Measurements from ENCODE around the gene FRS2. TPM values are rescaled to one million over a fixed set of nuclear protein-coding genes. Genes with fewer than 3 reads are reported as not detected.
A peak's percentile ranks its signal among the peaks of the same experiment; 100 is the strongest.
"Not testable (repeated sequence)": the region's sequence is repeated elsewhere in the genome, so short reads cannot be mapped to it uniquely, and the experiment has no call there.

Gene FRS2
- total RNA-seq, 1 donor from 2014 or later, result 18.0 TPM

DNA sequence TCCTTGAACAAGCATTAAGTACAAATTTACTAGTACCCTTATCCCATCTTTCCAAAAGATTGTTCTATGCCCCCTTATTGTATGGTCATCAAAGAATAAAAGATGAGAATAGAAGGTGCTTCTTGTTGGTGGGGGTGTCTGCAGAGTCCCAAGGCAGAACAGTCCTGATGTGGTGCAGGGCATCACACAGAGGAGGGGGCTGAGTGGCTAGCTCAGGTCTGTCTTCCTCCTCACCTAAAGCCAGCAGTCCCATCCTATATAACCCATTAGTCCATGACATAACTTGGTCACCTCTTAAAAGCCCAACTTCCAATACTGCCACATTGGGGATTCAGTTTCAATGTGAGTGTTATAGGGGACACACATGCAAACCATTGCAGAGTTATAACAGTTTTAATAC lies 130.6 kb downstream of the FRS2 start:
- intact Hi-C loops (cut with DNase I), result no loop called here
- ATAC-seq (ENCODE audit: poor library complexity) (no peak), DNase-seq (no peak)

DNA sequence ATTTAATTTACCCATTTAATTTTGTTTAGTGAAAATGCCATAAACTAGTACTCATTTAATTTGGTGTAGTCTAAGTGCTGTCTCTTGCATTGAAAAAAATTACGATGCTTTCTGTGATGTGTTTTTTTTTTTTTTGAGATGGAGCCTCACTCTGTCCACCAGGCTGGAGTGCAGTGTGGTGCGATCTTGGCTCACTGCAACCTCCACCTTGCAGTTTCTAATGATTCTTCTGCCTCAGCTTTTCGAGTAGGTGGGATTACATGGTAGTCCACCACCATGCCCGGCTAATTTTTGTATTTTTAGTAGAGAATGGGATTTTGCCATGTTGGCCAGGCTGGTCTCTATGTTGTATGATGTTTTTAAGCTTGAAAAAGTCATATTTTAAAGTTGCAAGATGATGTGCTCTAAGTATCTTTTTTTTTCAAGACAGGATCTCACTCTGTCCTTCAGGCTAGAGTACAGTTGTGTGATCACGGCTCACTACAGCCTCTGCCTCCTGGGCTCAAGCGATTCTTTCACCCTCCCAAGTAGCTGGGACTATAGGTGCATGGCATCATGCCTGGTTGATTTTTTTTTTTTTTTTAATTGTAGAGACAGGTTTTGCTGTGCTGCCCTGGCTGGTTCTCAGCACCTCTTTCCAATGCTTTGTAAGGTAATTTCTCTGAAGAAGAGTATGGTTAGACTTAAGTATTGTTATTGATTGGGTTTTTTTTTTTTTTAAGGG lies 131.9 kb downstream of the FRS2 start:
- ATAC-seq (ENCODE audit: poor library complexity), result no peak
- intact Hi-C loops (cut with DNase I), result no loop called here
- no peak for DNase-seq

DNA sequence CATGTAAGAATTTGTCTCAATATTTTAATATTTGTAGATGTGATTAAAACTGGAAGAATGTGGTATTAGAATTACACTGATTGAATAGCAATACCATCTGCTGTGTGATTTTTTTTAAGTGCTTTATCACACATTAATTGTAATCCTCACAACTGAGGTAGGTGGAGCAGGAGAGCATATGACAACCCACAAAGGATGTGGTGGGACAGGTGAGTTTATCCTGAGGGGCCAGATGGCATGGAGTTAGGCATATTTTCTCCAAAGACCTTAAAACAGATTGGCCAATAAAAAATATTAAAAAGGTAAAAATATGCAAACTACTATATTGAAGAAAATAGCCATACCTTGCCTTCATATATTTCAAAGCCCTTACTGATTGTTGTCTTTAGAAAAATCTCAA lies 132.8 kb downstream of the FRS2 start:
- intact Hi-C loops (cut with DNase I), result no loop called here
- DNase-seq (no peak), ATAC-seq (ENCODE audit: poor library complexity) (no peak)

- DNase-seq; ATAC-seq (ENCODE audit: poor library complexity); intact Hi-C loops (cut with DNase I): not testable (repeated sequence)
Observed at GRCh38 chr12:69603556-69603955, 133.4 kb downstream of the FRS2 start.

DNA sequence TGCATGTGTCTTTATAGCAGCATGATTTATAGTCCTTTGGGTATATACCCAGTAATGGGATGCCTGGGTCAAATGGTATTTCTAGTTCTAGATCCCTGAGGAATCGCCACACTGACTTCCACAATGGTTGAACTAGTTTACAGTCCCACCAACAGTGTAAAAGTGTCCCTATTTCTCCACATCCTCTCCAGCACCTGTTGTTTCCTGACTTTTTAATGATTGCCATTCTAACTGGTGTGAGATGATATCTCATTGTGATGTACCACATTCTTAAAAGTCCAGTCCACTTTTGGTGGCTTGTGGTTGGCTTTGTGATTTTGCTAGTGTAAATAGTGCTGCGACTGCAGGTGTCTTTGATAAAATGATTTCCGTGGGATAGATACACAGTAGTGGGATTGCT lies 134.1 kb downstream of the FRS2 start:
- intact Hi-C loops (cut with DNase I), result not testable (repeated sequence)

DNA sequence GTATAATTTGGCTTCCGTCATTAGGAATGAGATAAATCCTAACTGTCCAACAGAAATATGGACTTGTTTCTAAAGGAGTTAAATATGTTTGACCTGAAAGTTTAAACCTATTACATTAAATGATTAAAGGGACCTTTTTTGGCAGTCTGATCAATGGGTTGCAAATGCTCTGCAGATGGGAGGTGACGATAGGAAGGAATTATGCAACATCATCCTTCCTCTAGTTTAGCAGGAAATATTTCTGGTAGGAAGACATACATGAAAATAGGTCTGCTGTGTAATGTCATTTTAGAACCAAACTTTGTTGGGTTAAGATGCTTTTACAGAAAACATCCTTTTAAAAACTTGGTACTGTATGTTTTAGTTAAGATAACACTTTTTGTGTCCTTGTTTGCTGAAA lies 137.9 kb downstream of the FRS2 start:
- ATAC-seq (ENCODE audit: poor library complexity), result no peak
- intact Hi-C loops (cut with DNase I), result no loop called here
- no peak for DNase-seq

More for the DNA sequence above, 134.1 kb downstream of the FRS2 start:
- ATAC-seq (ENCODE audit: poor library complexity); DNase-seq: not testable (repeated sequence)

- intact Hi-C loops (cut with DNase I), result no loop called here
- peak; percentile 46 for ATAC-seq (ENCODE audit: poor library complexity)
Observed at GRCh38 chr12:69610126-69610525, 139.9 kb downstream of the FRS2 start.

GRCh38 chr12:69610729-69611128 lies 140.5 kb downstream of the FRS2 start, which contains the start of gene LRRC10:
LRRC10 (minus strand) TSS chr12:69610907; CDS start chr12:69610838, 69 bp downstream.
- intact Hi-C loops (cut with DNase I), result no loop called here
- ATAC-seq (ENCODE audit: poor library complexity), result peak; percentile 82
- peak; percentile 58 for DNase-seq

More at GRCh38 chr12:69610126-69610525, 139.9 kb downstream of the FRS2 start:
- no peak for DNase-seq

DNA sequence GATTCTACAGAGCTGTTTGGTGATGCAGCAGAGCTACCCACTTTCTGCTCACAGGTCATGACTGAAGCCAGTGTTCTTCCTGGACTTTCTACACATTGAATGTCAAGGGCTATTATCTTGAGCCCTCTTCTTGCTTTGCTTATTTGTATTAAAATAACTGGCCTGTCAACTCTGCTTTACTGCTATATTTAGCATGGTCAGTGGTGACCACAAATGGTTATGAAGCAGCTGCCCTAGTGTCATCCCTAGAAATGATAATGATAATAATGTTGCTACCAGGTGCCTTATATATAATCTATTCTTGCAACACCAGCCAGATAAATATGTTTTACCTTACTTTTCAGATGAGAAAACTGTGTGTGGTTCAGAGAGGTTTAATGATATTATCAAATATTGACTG lies 143.2 kb downstream of the FRS2 start:
- peak; percentile 24 for ATAC-seq (ENCODE audit: poor library complexity)
- no peak for DNase-seq
- intact Hi-C loops (cut with DNase I), result no loop called here

DNA sequence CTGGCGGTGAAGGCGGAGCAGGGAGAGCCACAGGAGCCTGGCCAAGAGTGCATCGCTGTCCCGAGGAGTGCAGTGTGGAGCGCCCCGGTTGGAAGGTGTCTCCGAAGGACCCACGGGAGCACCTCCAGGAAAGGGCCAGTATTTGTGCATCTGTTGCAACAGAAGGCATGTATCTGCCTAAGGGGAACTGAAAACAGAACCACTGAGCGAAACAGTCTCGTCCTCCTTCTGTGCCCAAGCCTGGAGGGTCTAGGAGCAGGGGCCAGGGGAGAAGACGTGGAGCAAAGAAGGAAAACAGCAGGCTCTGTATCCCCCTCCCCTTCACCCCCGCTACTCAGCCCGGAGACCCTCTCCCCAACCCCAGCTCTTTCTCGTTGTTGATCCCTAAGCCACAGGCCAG lies 145.8 kb downstream of the FRS2 start:
- no peak for DNase-seq
- intact Hi-C loops (cut with DNase I), result no loop called here
- no peak for ATAC-seq (ENCODE audit: poor library complexity)

DNA sequence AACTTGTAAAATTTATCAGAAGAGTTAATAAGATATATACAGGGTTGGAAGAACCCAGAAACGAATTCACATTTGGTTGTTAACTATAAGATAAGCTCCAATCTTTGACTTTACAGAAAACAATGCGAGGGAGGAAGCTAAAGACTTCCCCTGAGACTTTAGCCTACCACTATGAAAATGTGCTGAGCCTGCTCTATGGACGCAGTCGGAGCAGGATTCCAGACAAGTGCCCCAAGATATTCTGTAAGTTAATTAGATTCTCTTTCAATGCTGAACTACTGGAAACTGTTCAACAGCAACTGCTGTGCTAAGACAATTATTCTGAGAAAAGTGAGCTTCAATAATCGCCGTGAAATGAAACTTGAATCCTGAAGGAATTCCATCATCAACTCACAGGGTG lies 148.9 kb downstream of the FRS2 start:
- ATAC-seq (ENCODE audit: poor library complexity) (no peak), DNase-seq (no peak)
- intact Hi-C loops (cut with DNase I), result no loop called here

GRCh38 chr12:69620077-69620476 lies 149.9 kb downstream of the FRS2 start:
- DNase-seq (no peak), ATAC-seq (ENCODE audit: poor library complexity) (peak; percentile 59)
- intact Hi-C loops (cut with DNase I), result no loop called here

GRCh38 chr12:69620921-69621320 lies 150.7 kb downstream of the FRS2 start:
- intact Hi-C loops (cut with DNase I), result no loop called here
- DNase-seq (no peak), ATAC-seq (ENCODE audit: poor library complexity) (no peak)

- ATAC-seq (ENCODE audit: poor library complexity), result no peak
- DNase-seq, result no peak
- intact Hi-C loops (cut with DNase I), result no loop called here
Observed at GRCh38 chr12:69621551-69621950, 151.4 kb downstream of the FRS2 start.

- DNase-seq (peak; percentile 87), ATAC-seq (ENCODE audit: poor library complexity) (peak; percentile 89)
- intact Hi-C loops (cut with DNase I), result no loop called here
Observed at GRCh38 chr12:69623970-69624369, 153.8 kb downstream of the FRS2 start.

DNA sequence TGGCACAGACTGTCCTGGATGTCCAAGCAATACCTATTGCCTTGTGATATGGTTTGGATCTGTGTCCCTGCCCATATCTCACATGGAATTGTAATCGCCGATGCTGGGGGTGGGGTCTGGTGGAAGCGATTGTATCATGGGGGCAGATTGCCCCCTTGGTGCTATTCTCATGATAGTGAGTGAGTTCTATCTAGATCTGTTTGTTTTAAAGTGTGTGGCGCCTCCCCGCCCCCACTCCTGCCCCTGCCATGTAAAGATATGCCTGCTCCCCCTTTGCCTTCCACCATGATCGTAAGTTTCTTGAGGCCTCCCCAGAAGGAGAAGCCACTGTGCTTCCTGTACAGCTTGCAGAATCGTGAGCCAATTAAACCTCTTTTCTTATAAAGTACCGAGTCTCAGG lies 157.3 kb downstream of the FRS2 start:
- intact Hi-C loops (cut with DNase I), result no loop called here
- DNase-seq, result no peak
- ATAC-seq (ENCODE audit: poor library complexity), result no peak

Small RNA genes lying within 50 kb of the gene (microRNA-seq; reads per million reads assigned to microRNA genes)
- not detected for gene MIR3913-1
- not detected for gene MIR3913-2

Other genes starting within 250 kb of the FRS2 start
- gene CPSF6, start 230.8 kb upstream of the FRS2 start, total RNA-seq, result 29.3 TPM
- 39.9 TPM for gene LYZ, start 122.0 kb upstream of the FRS2 start, total RNA-seq
- 10.3 TPM for gene YEATS4, start 110.6 kb upstream of the FRS2 start, total RNA-seq
- gene CCT2, start 115.1 kb downstream of the FRS2 start, total RNA-seq, result 84.8 TPM
- gene LRRC10, start 140.5 kb downstream of the FRS2 start, total RNA-seq, result 40.5 TPM
- 0.48 TPM for gene BEST3, start 228.9 kb downstream of the FRS2 start, total RNA-seq

All from Right ventricle myocardium superior (tissue), 1 donor.